CD4-positive, alpha-beta T cell (primary cell): Measurements from ENCODE around the gene NCKAP5. TPM values are rescaled to one million over a fixed set of nuclear protein-coding genes. Genes with fewer than 3 reads are reported as not detected.

Experiments
- ATAC-seq: fragments of 200-7000 bp; cut with Tn5 transposase; one replicate; pipeline ENCODE4 v1.10.0; 2022; ENCODE audit warnings: mild to moderate bottlenecking; ENCODE audit not compliant: poor library complexity
- CTCF ChIA-PET: fragments of 350-600 bp; sonication (Branson Sonifier 250); formaldehyde crosslinking; loops from one replicate; lab custom pipeline; 2021; ENCODE audit warnings: antibody characterized with exemption, inconsistent platforms; lab: Charles Lee
- POLR2A ChIA-PET: fragments of 350-600 bp; sonication (Branson Sonifier 250); formaldehyde crosslinking; loops from one replicate; lab custom pipeline; 2021; ENCODE audit warnings: antibody characterized with exemption, inconsistent platforms; lab: Charles Lee
- DNase-seq, 14 experiments: peaks; one replicate each; pipeline ENCODE4 v3.0.0-alpha.2; 2013 to 2020; ENCODE audit warnings: mixed read lengths in 2 of 14
- H3K27ac ChIP-seq, 2 donors: one replicate each; pipeline versions ENCODE4 v1.5.1 to v1.7.0; 2013; ENCODE audit warnings: low read length in 2 of 2, low read depth in 1 of 2, mild to moderate bottlenecking in 1 of 2
- H3K27me3 ChIP-seq, 2 experiments: 1 replicate in 1 of 2; 2 replicates in 1 of 2; pipeline versions ENCODE4 v1.6.1 to v1.7.0; 2013; ENCODE audit warnings: low read length in 2 of 2, control low read depth in 1 of 2, mild to moderate bottlenecking in 1 of 2, moderate library complexity in 1 of 2; ENCODE audit not compliant: insufficient read depth in 2 of 2, control insufficient read depth in 1 of 2
- H3K36me3 ChIP-seq: one replicate; pipeline ENCODE4 v1.6.1; 2013; ENCODE audit warnings: low read length, control low read depth; ENCODE audit not compliant: insufficient read depth
- H3K4me1 ChIP-seq: one replicate; pipeline ENCODE4 v1.6.1; 2013; ENCODE audit warnings: low read length, control low read depth; ENCODE audit not compliant: insufficient read depth
- H3K4me3 ChIP-seq: one replicate; pipeline ENCODE4 v1.5.1; 2013; ENCODE audit warnings: mild to moderate bottlenecking, low read length, moderate library complexity
- H3K9me3 ChIP-seq, 2 experiments: 1 replicate in 1 of 2; 2 replicates in 1 of 2; pipeline versions ENCODE4 v1.6.1 to v1.7.0; 2013; ENCODE audit warnings: low read length in 2 of 2, mild to moderate bottlenecking in 2 of 2, control low read depth in 1 of 2, moderate library complexity in 1 of 2; ENCODE audit not compliant: control insufficient read depth in 1 of 2, insufficient read depth in 1 of 2
- H3K27ac Mint-ChIP-seq: one replicate; pipeline ENCODE4 v1.8.0; 2020; ENCODE audit warnings: mixed read lengths
- H3K27me3 Mint-ChIP-seq: one replicate; pipeline ENCODE4 v1.8.0; 2021; ENCODE audit warnings: mixed read lengths
- H3K36me3 Mint-ChIP-seq: one replicate; pipeline ENCODE4 v1.8.0; 2021; ENCODE audit warnings: low read depth, mixed read lengths
- H3K4me1 Mint-ChIP-seq: one replicate; pipeline ENCODE4 v1.8.0; 2021; ENCODE audit warnings: low read depth, mixed read lengths
- H3K4me3 Mint-ChIP-seq: one replicate; pipeline ENCODE4 v1.8.0; 2020; ENCODE audit warnings: mild to moderate bottlenecking, mixed read lengths
- H3K9me3 Mint-ChIP-seq: one replicate; pipeline ENCODE4 v1.8.0; 2020; ENCODE audit warnings: mixed read lengths
- intact Hi-C, 2 experiments: fragments of 100-400 bp; cut with DNase I in 1 of 2; cut with micrococcal nuclease in 1 of 2; formaldehyde crosslinking; loops; one replicate each; pipeline versions ENCODE4 v1.15.1 to v1.9.0; 2023 to 2025; cut with DNase I, micrococcal nuclease
- total RNA-seq, 174 experiments: library from RNA in 2 of 174; stranded (reverse) in 2 of 174; gene quantifications; one replicate each; pipeline ENCODE4 v1.2.3 and lab custom pipeline; 2021 to 2026
- TF ChIP-seq, protein P1 (sequence below): fragments of 200-600 bp; IDR thresholded peaks from one replicate; pipeline ENCODE4 v1.8.0; 2022; ENCODE audit warnings: antibody characterized with exemption, mild to moderate bottlenecking

The NCKAP5 gene
- total RNA-seq, 2 experiments from 2014 or later, result not detected

GRCh38 chr2:132949108-132949507, 619.2 kb downstream of the NCKAP5 start:
- intact Hi-C loops, result no loop called here
- POLR2A ChIA-PET, result no interaction called here
- Histone ChIP-seq H3K4me3 (no peak overlapping the region), H3K27me3 (no peaks in the 10 kb centered on the region), H3K27ac (no peak overlapping the region), H3K9me3 (peaks cover 0 to 6% of the 10 kb centered on the region in 2 experiments), H3K4me1 (no peaks in the 10 kb centered on the region), H3K36me3 (no peaks in the 10 kb centered on the region)
- TF ChIP-seq, protein P1, sequence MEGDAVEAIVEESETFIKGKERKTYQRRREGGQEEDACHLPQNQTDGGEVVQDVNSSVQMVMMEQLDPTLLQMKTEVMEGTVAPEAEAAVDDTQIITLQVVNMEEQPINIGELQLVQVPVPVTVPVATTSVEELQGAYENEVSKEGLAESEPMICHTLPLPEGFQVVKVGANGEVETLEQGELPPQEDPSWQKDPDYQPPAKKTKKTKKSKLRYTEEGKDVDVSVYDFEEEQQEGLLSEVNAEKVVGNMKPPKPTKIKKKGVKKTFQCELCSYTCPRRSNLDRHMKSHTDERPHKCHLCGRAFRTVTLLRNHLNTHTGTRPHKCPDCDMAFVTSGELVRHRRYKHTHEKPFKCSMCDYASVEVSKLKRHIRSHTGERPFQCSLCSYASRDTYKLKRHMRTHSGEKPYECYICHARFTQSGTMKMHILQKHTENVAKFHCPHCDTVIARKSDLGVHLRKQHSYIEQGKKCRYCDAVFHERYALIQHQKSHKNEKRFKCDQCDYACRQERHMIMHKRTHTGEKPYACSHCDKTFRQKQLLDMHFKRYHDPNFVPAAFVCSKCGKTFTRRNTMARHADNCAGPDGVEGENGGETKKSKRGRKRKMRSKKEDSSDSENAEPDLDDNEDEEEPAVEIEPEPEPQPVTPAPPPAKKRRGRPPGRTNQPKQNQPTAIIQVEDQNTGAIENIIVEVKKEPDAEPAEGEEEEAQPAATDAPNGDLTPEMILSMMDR, result no peak
- DNase-seq (no peak), ATAC-seq (no peak)
- H3K4me3 Mint-ChIP-seq, result no peak overlapping the region
- no peaks in the 10 kb centered on the region for H3K4me1 Mint-ChIP-seq
- CTCF ChIA-PET, result no interaction called here
- no peaks in the 10 kb centered on the region for H3K27me3 Mint-ChIP-seq
- no peaks in the 10 kb centered on the region for H3K36me3 Mint-ChIP-seq
- H3K9me3 Mint-ChIP-seq, result no peaks in the 10 kb centered on the region
- no peak overlapping the region for H3K27ac Mint-ChIP-seq

GRCh38 chr2:132948211-132948610, 620.1 kb downstream of the NCKAP5 start:
- Histone ChIP-seq H3K9me3 (peaks cover 0 to 6% of the 10 kb centered on the region in 2 experiments), H3K27ac (no peak overlapping the region), H3K4me3 (no peak overlapping the region), H3K27me3 (no peaks in the 10 kb centered on the region), H3K36me3 (no peaks in the 10 kb centered on the region), H3K4me1 (no peaks in the 10 kb centered on the region)
- Mint-ChIP-seq H3K4me3 (no peak overlapping the region), H3K27me3 (no peaks in the 10 kb centered on the region), H3K9me3 (peaks cover 3% of the 10 kb centered on the region), H3K4me1 (no peaks in the 10 kb centered on the region), H3K36me3 (no peaks in the 10 kb centered on the region), H3K27ac (no peak overlapping the region)
- ChIA-PET CTCF (no interaction called here), POLR2A (no interaction called here)
- DNase-seq (no peak), ATAC-seq (no peak)
- intact Hi-C loops, result no loop called here
- TF ChIP-seq, protein P1, result no peak

DNA sequence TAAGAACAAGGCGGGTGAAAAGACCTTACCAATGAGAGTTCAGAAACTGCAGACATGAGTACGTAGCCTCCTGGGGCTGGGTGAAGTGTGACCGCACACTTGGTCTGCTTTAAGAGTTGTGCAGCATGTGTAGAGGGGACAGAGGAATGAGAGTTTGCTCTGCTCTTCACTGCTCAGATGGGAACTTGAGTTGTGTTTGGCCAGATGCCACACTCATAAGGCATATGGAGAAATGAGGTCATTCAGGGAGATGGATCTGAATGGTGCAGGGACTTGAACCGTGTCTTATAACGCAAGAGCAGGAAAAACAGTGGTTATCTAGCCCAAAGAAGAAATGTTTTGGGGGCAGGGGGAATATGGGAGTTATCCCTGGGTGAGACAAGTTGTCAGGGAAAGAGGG, 624.4 kb downstream of the NCKAP5 start:
- Histone ChIP-seq H3K4me3 (no peak overlapping the region), H3K9me3 (peaks cover 0 to 3% of the 10 kb centered on the region in 2 experiments), H3K27ac (no peak overlapping the region), H3K4me1 (no peaks in the 10 kb centered on the region), H3K27me3 (no peaks in the 10 kb centered on the region), H3K36me3 (no peaks in the 10 kb centered on the region)
- TF ChIP-seq, protein P1, result no peak
- intact Hi-C loops, result no loop called here
- H3K4me1 Mint-ChIP-seq, result no peaks in the 10 kb centered on the region
- CTCF ChIA-PET, result no interaction called here
- H3K9me3 Mint-ChIP-seq, result peaks cover 6% of the 10 kb centered on the region
- H3K4me3 Mint-ChIP-seq, result no peak overlapping the region
- DNase-seq, result no peak
- no peaks in the 10 kb centered on the region for H3K36me3 Mint-ChIP-seq
- H3K27me3 Mint-ChIP-seq, result no peaks in the 10 kb centered on the region
- POLR2A ChIA-PET, result no interaction called here
- H3K27ac Mint-ChIP-seq, result no peak overlapping the region
- no peak for ATAC-seq
